Heart right ventricle (tissue), 16 donors: ENCODE measurements around the gene SLC2A11. TPM values are rescaled to one million over a fixed set of nuclear protein-coding genes. Genes with fewer than 3 reads are reported as not detected.

ENCODE experiments used
- ATAC-seq, 8 donors: fragments of 200-7000 bp; cut with Tn5 transposase; one replicate each; pipeline ENCODE4 v1.9.1; 2020; ENCODE audit warnings: mild to moderate bottlenecking in 8 of 8, moderate library complexity in 8 of 8, moderate number of reproducible peaks in 1 of 8
- DNase-seq, 2 donors: peaks; one replicate each; pipeline ENCODE4 v3.0.0-alpha.2; 2020
- H3K27ac ChIP-seq, 10 donors: fragments of 200-600 bp; sonication (generic) in 2 of 10; one replicate each; pipeline versions ENCODE4 v1.5.0 to v1.8.0; 2020 to 2022; ENCODE audit warnings: mild to moderate bottlenecking in 3 of 10
- H3K27me3 ChIP-seq, 7 donors: fragments of 200-600 bp; one replicate each; pipeline ENCODE4 v1.8.0; 2021 to 2022; ENCODE audit warnings: mild to moderate bottlenecking in 2 of 7
- H3K36me3 ChIP-seq, 9 donors: fragments of 200-600 bp; sonication (generic) in 1 of 9; one replicate each; pipeline versions ENCODE4 v1.5.0 to v1.8.0; 2020 to 2022; ENCODE audit warnings: mild to moderate bottlenecking in 2 of 9
- H3K4me1 ChIP-seq, 9 donors: fragments of 200-600 bp; sonication (generic) in 1 of 9; one replicate each; pipeline versions ENCODE4 v1.5.0 to v1.8.0; 2020 to 2022; ENCODE audit warnings: mild to moderate bottlenecking in 4 of 9
- H3K4me3 ChIP-seq, 10 donors: fragments of 200-600 bp; sonication (generic) in 2 of 10; one replicate each; pipeline versions ENCODE4 v1.5.0 to v1.8.0; 2020 to 2022; ENCODE audit warnings: mild to moderate bottlenecking in 7 of 10, moderate library complexity in 2 of 10
- H3K9me3 ChIP-seq, 11 donors: fragments of 200-600 bp in 10 of 11; sonication (generic) in 2 of 11; one replicate each; pipeline versions ENCODE4 v1.5.0 to v1.8.0; 2013 to 2022; ENCODE audit warnings: mild to moderate bottlenecking in 2 of 11, control low read depth in 1 of 11, moderate library complexity in 1 of 11
- WGBS, 2 donors: extraction: QIAGEN DNeasy Blood & Tissue Kit; methylation state at CpG; one replicate each; pipeline ENCODE4 v1.1.7; 2013; ENCODE audit warnings: inconsistent platforms in 1 of 2; 5-methylcytosine and 5-hydroxymethylcytosine counted together
- intact Hi-C, 10 donors: fragments of 100-400 bp; cut with DNase I; formaldehyde crosslinking; loops; one replicate each; pipeline versions ENCODE4 v1.11.1 to v1.14.2; 2022
- polyA plus RNA-seq, 2 donors: library from polyadenylated mRNA; stranded (reverse); fragments of 200-250 nt; gene quantifications; one replicate each; pipeline ENCODE4 v1.2.3, GENCODE V29; 2013
- total RNA-seq, 10 donors: library from RNA; stranded (reverse); fragmentation: NEBNext Ultra II Directional in 3 of 10; extraction: Animal tissue kit (Norgen Biotek cat#: 25700) in 3 of 10; gene quantifications; one replicate each; pipeline versions ENCODE4 v1.2.1 to v1.2.4, GENCODE V29; 2021 to 2023
- TF ChIP-seq, protein P1 (sequence below), 9 donors: fragments of 200-600 bp; sonication (generic) in 2 of 9; IDR thresholded peaks; one replicate each; pipeline versions ENCODE4 v1.5.0 to v1.8.0; 2021 to 2022; ENCODE audit warnings: antibody characterized with exemption in 9 of 9, mild to moderate bottlenecking in 5 of 9, moderate library complexity in 1 of 9
- donor health status: Arrhythmogenic right ventricular cardiomyopathy.
- donor health status: ischemic (EF 13 %, LVEDD 7.1; RV severe dilation, severe dysfunction).
- donor health status: healthy with polysubstance abuse.
- donor health status: DM: no; HTN: yes; CAD: no.
- donor health status: DM: no; HTN: no; CAD: no.
- donor health status: ischemic (EF 25% LVEDD 6.9; RV normal size, moderate dysfunction).
- donor health status: ischemic (EF 25% LVEDD 5.7; RV mildly dilated, moderate dysfunction).
- donor health status: healthy.
- donor health status: DM: yes; HTN: yes; CAD: no.
- donor health status: Ischemic cardiomyopathy.
- donor health status: ischemic (EF 35%, LVEDD 5.7; RV mildly dilated, moderate dysfunction).
- donor health status: nonischemic (EF 11% LVEDD 7.7; RV severe dilation, severe dysfunction).
- donor health status: DM: yes; HTN: yes; CAD: no.
- donor health status: PGD.
- donor health status: ischemic (EF 29% LVEDD 5.4; RV normal size, mild dysfunction).
- donor health status: nonischemic (EF 23%, LVEDD 6.1; RV moderate dilation, normal function).

SLC2A11 gene
- total and polyA plus RNA-seq, 12 donors = 8.3 to 42.1 (median 21.2) TPM

DNA sequence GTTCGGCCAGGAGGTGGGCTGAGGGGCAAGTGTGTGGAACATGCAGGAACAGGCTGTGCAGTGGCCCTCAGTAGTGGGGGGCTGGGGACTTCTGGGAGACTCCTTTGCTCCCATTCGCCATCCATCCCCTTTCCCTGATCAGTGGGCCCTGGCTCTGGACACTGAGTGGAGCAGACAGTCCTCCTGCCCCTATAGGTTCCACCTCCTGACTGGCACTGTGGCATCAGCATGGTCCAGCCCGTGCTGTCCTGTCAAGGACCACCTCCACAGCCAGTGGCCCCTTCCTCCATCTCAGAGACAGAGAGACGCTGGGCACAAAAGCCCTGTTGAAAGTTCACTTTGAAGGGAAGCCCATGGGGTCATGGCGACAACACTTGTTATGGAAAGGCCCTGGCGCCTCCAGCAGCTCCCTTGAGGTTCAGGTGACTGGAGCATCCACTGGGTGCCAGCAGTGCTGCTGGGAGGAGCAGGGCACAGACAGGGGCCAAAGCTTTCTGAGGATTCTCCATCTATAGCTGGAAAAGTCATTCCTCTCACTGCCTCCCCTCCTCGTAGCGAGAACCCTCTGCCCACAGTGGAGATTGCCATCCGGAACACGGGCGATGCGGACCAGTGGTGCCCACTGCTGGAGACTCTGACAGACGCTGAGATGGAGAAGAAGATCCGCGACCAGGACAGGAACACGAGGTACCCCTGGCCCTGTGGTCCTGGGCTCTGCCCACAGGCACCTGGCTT, 24.5 kb upstream of the SLC2A11 start:
- ATAC-seq (no peak), DNase-seq (no peak)
- H3K4me1 ChIP-seq = peaks cover 23 to 100% (median 61%) of the 10 kb centered on the region in 9 donors
- H3K27ac ChIP-seq = peak overlapping the region; percentile 73 to 95 (median 90)
- intact Hi-C loops = loop anchor here in 1 of 10 donors (5.0 kb wide), 1 partner anchor 61 kb away; the partner anchor contains the start of gene MMP11
- 78 to 81% methylated on average over 16 of the region's 16 CpGs for WGBS, 2 donors
- H3K4me3 ChIP-seq = no peak overlapping the region
- TF ChIP-seq, protein P1, sequence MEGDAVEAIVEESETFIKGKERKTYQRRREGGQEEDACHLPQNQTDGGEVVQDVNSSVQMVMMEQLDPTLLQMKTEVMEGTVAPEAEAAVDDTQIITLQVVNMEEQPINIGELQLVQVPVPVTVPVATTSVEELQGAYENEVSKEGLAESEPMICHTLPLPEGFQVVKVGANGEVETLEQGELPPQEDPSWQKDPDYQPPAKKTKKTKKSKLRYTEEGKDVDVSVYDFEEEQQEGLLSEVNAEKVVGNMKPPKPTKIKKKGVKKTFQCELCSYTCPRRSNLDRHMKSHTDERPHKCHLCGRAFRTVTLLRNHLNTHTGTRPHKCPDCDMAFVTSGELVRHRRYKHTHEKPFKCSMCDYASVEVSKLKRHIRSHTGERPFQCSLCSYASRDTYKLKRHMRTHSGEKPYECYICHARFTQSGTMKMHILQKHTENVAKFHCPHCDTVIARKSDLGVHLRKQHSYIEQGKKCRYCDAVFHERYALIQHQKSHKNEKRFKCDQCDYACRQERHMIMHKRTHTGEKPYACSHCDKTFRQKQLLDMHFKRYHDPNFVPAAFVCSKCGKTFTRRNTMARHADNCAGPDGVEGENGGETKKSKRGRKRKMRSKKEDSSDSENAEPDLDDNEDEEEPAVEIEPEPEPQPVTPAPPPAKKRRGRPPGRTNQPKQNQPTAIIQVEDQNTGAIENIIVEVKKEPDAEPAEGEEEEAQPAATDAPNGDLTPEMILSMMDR (IDR thresholded peaks at IDR 0.05) = peak in 3 of 9 donors; percentile 20 to 25 (median 20)
- no peaks in the 10 kb centered on the region for H3K9me3 ChIP-seq
- no peaks in the 10 kb centered on the region for H3K27me3 ChIP-seq
- H3K36me3 ChIP-seq = peaks cover 0 to 79% (median 0%) of the 10 kb centered on the region in 9 donors

DNA sequence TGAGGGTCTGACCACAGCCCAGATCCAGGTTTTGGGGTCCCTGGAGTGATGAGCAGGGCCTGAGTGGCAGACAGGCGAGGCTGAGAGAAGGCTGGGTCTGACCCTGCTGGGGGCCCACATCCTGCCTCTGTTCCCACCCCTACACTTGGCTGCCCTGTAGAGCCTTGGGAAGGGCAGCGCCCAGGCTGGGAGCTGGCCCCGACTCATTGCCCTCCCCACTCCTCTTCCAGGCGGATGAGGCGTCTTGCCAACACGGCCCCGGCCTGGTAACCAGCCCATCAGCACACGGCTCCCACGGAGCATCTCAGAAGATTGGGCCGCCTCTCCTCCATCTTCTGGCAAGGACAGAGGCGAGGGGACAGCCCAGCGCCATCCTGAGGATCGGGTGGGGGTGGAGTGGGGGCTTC, 23.8 kb upstream of the SLC2A11 start:
- H3K4me1 ChIP-seq = peaks cover 23 to 100% (median 68%) of the 10 kb centered on the region in 9 donors
- intact Hi-C loops = loop anchor here in 1 of 10 donors (5.0 kb wide), 1 partner anchor 62 kb away; the partner anchor contains the start of gene MMP11

DNA sequence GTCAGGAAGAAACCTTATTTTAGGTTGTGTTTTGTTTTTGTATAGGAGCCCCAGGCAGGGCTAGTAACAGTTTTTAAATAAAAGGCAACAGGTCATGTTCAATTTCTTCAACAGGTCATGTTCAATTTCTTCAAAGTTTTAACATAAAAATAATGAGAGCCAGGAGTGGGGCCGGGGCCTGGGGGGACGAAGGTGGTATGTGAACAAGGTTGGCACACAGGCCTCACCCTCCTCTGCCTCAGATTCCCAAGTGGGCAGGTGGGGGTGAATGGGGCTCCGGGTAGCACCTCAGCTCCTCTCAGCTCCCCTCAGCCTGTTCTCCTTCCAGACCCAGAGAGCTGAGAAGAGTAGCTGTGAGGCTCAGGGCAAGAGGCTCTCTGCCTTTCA, 23.3 kb upstream of the SLC2A11 start:
- WGBS, 2 donors = 76 to 83% methylated on average over 3 of the region's 3 CpGs
- Histone ChIP-seq H3K36me3 (peaks cover 0 to 68% (median 0%) of the 10 kb centered on the region in 9 donors), H3K9me3 (no peaks in the 10 kb centered on the region), H3K27ac (peak overlapping the region; percentile 75 to 95 (median 90)), H3K4me3 (no peak overlapping the region), H3K4me1 (peaks cover 19 to 100% (median 67%) of the 10 kb centered on the region in 9 donors), H3K27me3 (no peaks in the 10 kb centered on the region)
- ATAC-seq (no peak), DNase-seq (no peak)
- TF ChIP-seq, protein P1 (IDR thresholded peaks at IDR 0.05) = no peak
- intact Hi-C loops = loop anchor here in 1 of 10 donors (5.0 kb wide), 1 partner anchor 62 kb away; the partner anchor contains the start of gene MMP11

More for the DNA sequence above, 23.8 kb upstream of the SLC2A11 start:
- peaks cover 0 to 72% (median 0%) of the 10 kb centered on the region in 9 donors for H3K36me3 ChIP-seq
- no peak overlapping the region for H3K4me3 ChIP-seq
- DNase-seq (peak in 1 of 2 donors; percentile 62), ATAC-seq (peak in 3 of 8 donors; percentile 1 to 12 (median 12))
- 49 to 63% methylated on average over 13 of the region's 13 CpGs for WGBS, 2 donors
- no peaks in the 10 kb centered on the region for H3K9me3 ChIP-seq
- TF ChIP-seq, protein P1 (IDR thresholded peaks at IDR 0.05) = no peak
- H3K27me3 ChIP-seq = no peaks in the 10 kb centered on the region
- H3K27ac ChIP-seq = peak overlapping the region; percentile 75 to 95 (median 90)

DNA sequence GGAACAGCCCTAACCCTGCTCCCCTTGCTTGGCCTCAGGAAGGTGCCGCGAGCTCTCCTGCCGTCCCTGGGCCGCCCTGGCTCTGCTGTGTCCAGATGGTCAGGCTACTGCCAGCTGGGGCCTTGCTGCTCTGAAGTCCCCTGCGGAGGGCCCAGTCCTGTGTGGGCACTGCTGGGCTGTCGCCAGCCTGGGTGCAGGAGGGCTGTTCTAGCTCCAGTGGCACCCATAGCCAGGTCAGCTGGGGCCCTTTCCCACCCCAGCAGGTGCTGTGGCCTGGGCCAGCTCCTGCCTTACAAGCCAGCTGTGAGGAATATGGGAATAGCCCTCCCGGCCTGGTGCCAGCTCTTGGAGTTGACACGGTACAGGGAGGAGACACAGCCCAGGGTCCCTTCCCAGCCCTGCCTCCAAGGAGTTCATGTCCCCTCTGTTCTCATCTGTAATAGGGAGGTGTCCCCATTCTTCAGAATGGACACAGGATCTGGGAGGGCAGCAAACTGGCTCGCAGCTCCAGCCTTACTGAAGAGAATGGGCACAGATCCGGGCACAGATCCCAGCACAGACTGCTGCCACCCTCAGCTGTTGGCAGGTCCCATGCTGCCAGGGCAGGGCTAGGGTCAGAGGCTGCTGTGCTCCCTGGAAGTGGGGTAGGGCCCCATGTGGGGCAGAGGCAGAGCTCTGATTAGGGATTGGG, 22.7 kb upstream of the SLC2A11 start:
- DNase-seq (peak; percentile 70 to 73), ATAC-seq (peak; percentile 34 to 80 (median 68))
- H3K27ac ChIP-seq = peak overlapping the region; percentile 75 to 95 (median 90)
- H3K36me3 ChIP-seq = peaks cover 0 to 63% (median 0%) of the 10 kb centered on the region in 9 donors
- H3K4me1 ChIP-seq = peaks cover 18 to 100% (median 67%) of the 10 kb centered on the region in 9 donors
- TF ChIP-seq, protein P1 (IDR thresholded peaks at IDR 0.05) = no peak
- WGBS, 2 donors = 57 to 68% methylated on average over 10 of the region's 10 CpGs
- no peaks in the 10 kb centered on the region for H3K27me3 ChIP-seq
- no peak overlapping the region for H3K4me3 ChIP-seq
- intact Hi-C loops = loop anchor here in 1 of 10 donors (5.0 kb wide), 1 partner anchor 63 kb away; the partner anchor contains the start of gene MMP11
- H3K9me3 ChIP-seq = no peaks in the 10 kb centered on the region
